ENCODE results near the gene ZFYVE28. TPM values are rescaled to one million over a fixed set of nuclear protein-coding genes. Genes with fewer than 3 reads are reported as not detected.
A peak's percentile ranks its signal among the peaks of the same experiment; 100 is the strongest.

The ZFYVE28 gene
- total RNA-seq, 1 donor from 2014 or later, result 16.6 TPM

- no peaks in the 10 kb centered on the region for H3K27me3 ChIP-seq
- no peaks in the 10 kb centered on the region for H3K36me3 ChIP-seq
- no peak overlapping the region for H3K4me3 ChIP-seq
- TF ChIP-seq, protein P1, sequence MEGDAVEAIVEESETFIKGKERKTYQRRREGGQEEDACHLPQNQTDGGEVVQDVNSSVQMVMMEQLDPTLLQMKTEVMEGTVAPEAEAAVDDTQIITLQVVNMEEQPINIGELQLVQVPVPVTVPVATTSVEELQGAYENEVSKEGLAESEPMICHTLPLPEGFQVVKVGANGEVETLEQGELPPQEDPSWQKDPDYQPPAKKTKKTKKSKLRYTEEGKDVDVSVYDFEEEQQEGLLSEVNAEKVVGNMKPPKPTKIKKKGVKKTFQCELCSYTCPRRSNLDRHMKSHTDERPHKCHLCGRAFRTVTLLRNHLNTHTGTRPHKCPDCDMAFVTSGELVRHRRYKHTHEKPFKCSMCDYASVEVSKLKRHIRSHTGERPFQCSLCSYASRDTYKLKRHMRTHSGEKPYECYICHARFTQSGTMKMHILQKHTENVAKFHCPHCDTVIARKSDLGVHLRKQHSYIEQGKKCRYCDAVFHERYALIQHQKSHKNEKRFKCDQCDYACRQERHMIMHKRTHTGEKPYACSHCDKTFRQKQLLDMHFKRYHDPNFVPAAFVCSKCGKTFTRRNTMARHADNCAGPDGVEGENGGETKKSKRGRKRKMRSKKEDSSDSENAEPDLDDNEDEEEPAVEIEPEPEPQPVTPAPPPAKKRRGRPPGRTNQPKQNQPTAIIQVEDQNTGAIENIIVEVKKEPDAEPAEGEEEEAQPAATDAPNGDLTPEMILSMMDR (IDR thresholded peaks at IDR 0.05), result no peak
- intact Hi-C loops (cut with DNase I), result no loop called here
- no peak for ATAC-seq
- no peak overlapping the region for H3K27ac ChIP-seq
- no peaks in the 10 kb centered on the region for H3K4me1 ChIP-seq
- no peaks in the 10 kb centered on the region for H3K9me3 ChIP-seq
- DNase-seq, result no peak
These were observed 19.2 kb upstream of the ZFYVE28 start for GRCh38 chr4:2437475-2438215.

DNA sequence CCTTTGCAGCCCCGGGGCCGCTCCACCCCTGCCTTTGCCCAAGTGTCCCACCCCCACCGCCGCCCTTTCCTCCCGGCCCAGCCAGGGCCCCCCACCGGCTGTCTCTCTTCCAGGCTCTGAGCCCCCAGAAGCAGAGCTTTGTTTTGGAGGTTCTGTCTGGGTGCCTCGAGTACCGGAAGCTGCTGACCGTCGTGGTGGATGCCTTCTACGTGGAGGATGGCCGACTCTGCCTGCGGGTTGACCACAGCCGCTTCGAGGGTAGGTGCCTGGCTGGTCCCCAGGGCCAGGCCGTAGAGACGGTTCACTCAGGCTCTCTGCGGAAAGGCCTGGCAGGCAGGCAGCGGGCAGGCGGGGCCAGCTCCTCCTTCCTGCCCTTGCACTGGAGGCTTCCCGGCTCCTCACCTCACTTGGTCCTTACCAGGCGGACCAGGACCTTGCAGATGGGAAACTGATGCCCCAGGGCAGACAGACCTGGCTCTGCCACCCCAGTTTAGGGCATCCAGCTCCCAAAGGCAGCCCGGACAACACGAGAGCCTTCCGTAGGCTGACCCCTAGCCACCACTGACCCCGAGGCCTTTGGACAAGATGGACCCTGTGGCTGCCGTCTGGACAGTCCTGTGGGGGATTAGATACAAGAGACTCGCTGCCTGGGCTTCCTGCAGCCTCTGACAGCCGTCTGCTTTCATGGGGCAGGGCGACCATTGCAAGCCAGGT is 18.5 kb upstream of the ZFYVE28 start:
- Histone ChIP-seq H3K27me3 (no peaks in the 10 kb centered on the region), H3K4me1 (no peaks in the 10 kb centered on the region), H3K36me3 (no peaks in the 10 kb centered on the region), H3K27ac (no peak overlapping the region), H3K9me3 (no peaks in the 10 kb centered on the region), H3K4me3 (no peak overlapping the region)
- no peak for ATAC-seq
- TF ChIP-seq, protein P1 (IDR thresholded peaks at IDR 0.05), result no peak
- DNase-seq, result no peak
- intact Hi-C loops (cut with DNase I), result no loop called here

- no peaks in the 10 kb centered on the region for H3K36me3 ChIP-seq
- intact Hi-C loops (cut with DNase I), result no loop called here
- no peak overlapping the region for H3K4me3 ChIP-seq
- no peaks in the 10 kb centered on the region for H3K9me3 ChIP-seq
- no peak for ATAC-seq
- no peak overlapping the region for H3K27ac ChIP-seq
- no peaks in the 10 kb centered on the region for H3K4me1 ChIP-seq
- no peak for DNase-seq
- TF ChIP-seq, protein P1 (IDR thresholded peaks at IDR 0.05), result no peak
- H3K27me3 ChIP-seq, result no peaks in the 10 kb centered on the region
These were observed 17.9 kb upstream of the ZFYVE28 start for GRCh38 chr4:2436301-2436700.

GRCh38 chr4:2434420-2434819 is 16.0 kb upstream of the ZFYVE28 start:
- Histone ChIP-seq H3K36me3 (no peaks in the 10 kb centered on the region), H3K9me3 (no peaks in the 10 kb centered on the region), H3K4me3 (no peak overlapping the region), H3K27ac (no peak overlapping the region), H3K27me3 (no peaks in the 10 kb centered on the region), H3K4me1 (no peaks in the 10 kb centered on the region)
- intact Hi-C loops (cut with DNase I), result no loop called here
- ATAC-seq, result no peak
- TF ChIP-seq, protein P1 (IDR thresholded peaks at IDR 0.05), result no peak
- DNase-seq, result no peak

DNA sequence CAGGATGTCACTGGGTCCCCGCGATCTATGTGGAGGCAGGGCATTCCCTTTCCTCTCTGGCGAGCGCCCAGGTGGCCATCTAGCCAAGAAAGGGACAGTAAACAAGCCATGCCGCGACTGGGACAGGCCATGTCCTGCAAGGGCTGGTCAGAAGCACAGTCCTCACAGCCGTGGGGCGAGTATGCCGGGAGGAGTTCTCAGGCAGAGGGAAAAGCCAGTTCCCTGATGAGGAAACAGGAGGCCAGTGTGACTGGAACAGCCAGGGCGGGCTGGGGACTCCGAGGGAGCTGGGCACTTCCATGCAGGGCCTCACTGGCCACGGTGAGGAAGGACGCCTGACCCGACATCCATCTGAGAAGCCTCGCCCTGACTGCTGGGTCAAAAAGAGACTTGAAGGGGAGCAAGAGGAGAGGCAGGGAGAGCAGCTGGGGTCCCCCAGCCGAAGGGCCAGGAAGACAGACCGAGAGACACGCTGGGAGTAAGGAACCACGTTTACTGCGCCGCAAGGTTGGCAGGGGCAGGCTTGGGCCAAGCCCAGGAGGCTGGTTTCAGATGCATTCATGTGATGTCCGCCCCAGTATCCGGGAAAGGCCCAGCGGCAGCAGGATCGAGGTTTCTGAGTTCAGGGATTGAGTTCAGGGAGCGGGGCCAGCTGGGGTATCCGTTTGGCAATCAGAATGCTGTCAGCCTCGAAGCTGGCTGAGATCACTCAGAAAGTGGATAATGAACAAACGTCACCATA is 15.3 kb upstream of the ZFYVE28 start:
- DNase-seq (peak; percentile 61), ATAC-seq (no peak)
- Histone ChIP-seq H3K27me3 (no peaks in the 10 kb centered on the region), H3K9me3 (no peaks in the 10 kb centered on the region), H3K4me1 (no peaks in the 10 kb centered on the region), H3K4me3 (no peak overlapping the region), H3K36me3 (no peaks in the 10 kb centered on the region), H3K27ac (no peak overlapping the region)
- intact Hi-C loops (cut with DNase I), result no loop called here
- TF ChIP-seq, protein P1 (IDR thresholded peaks at IDR 0.05), result no peak
